HG03521 (cell line): ENCODE results near the gene KCNIP1.

Experiments used
- ATAC-seq: cut with Tn5 transposase; IDR thresholded peaks from one replicate; pipeline ENCODE4 v1.9.1; 2021; ENCODE audit warnings: mild to moderate bottlenecking, moderate library complexity; ENCODE audit not compliant: unreplicated experiment

Gene KCNIP1

GRCh38 chr5:170508036-170508435 is 4.2 kb downstream of the KCNIP1 start:
- ATAC-seq, result no peak

DNA sequence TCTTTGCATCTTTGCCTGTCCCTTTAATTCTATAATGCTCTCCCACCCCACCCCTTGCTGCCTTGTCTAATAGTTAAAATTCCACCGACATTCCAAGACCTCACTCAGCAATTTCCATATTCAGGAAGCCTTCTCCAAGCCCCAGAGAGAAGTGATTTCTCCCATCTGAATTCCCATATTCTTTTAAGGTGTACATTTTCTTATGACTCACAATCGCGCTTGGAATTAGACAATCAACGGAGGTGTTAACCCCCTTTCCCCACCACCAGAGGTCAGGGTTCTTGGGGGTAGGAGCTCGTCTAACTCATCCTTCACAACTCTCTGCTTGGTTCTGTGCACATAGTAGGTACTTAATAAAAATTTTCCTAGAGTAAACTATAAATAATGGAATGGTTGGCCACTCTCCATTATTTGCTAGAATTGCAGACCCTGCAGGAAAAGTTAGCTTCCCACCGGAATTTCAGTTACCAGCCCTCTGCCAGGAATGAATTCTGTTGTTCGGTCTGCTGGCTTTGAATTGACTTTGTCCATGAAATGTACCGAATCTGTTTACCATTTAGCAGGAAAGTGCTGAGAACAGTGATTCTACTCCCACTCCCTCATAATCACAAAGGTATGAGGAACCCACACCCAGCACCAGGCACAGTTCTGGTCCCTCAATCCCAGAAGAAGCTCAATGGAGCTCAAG is 5.0 kb downstream of the KCNIP1 start:
- no peak for ATAC-seq

GRCh38 chr5:170509348-170509660 is 5.5 kb downstream of the KCNIP1 start:
- no peak for ATAC-seq

GRCh38 chr5:170510126-170510525 is 6.3 kb downstream of the KCNIP1 start:
- no peak for ATAC-seq

GRCh38 chr5:170510559-170510958 is 6.7 kb downstream of the KCNIP1 start:
- no peak for ATAC-seq

DNA sequence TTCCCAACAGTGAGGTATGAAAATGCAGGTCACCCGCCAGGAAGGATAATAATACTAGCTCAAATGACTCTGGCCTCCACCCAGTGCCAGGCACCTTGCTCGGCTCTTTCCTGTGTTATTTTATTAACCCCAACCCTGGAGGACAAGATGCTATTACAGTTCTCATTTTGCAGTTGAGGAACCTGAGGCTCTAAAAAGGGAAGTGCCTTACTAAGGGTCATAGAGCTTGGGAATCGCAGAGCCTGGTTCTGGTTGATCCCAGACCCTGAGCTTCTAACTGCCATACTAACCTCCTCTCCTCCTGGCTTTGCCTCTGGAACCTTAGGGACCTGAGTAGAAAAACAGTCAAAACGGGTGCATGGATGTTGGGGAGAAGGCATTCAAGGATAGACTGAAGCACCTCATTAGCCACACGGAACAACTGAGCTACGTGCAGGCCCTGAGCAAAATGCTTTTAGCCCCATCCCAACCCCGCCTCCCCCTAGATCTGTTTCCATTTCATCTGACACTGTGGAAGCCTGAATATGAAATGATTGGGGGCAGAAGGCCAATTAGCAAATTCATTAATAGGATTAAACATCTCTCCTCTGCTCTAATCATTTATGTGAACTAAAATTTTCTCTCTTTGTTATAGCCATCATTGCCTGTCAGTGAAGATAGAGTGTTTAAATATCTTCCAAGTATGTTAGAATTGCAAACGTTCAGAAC is 7.9 kb downstream of the KCNIP1 start:
- no peak for ATAC-seq

- ATAC-seq, result no peak
These were observed 10.2 kb downstream of the KCNIP1 start for GRCh38 chr5:170513856-170514525.

DNA sequence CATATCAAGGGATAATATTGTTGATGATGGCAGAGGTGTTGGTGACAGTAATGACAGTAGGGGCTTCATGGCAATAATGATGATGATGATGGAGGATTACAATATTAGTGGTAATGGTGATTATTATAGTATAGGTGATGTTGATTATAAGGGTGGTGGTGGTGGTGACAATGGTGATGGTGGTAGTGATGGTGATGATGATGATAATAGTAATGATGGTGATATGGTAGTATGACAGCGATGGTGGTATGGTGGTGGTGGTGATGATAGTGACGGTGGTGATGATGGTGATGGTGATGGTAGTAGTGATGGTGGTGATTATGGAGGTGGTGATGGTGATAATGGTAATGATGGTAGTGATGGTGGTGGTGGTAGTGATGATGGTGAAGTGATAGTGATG is 13.6 kb downstream of the KCNIP1 start:
- no peak for ATAC-seq

DNA sequence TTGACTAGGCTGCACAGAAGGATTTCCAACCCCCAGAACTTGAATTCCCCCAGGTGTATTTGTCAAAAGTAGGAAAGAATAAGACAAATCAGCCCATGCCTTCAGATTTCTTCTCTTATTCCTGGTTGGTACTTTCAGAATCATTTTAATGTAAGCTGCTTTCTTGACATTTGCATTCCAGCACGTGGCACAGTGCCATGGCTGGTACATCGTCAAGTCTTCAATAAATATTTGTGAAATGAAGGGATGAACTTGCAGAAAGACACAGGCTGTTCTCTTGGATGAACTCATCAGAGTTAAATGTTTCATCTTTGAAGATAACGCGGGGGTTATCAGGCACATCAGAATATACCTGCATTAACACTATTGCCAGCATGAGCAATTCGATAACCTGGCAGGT is 14.5 kb downstream of the KCNIP1 start:
- no peak for ATAC-seq

GRCh38 chr5:170519549-170519948 is 15.7 kb downstream of the KCNIP1 start:
- ATAC-seq, result no peak

DNA sequence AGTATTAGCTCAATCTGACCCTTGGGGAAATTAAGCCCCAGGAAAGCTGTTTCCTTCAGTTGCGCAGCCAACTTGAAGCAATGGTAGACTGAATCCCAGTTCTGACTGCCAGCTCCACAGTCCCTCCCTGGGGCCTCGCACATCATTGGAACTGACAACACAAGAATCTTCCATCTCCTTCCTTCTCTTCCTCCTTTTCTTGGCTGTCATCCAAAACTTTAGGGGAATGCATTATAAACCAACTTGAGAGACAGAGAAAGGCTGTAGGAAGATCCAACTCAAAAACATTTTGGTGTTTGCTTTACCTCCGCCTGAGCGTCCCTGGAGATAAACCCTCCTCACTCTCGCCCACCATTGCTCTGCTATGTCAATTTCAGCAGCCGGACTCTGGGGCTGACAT is 16.6 kb downstream of the KCNIP1 start:
- no peak for ATAC-seq

DNA sequence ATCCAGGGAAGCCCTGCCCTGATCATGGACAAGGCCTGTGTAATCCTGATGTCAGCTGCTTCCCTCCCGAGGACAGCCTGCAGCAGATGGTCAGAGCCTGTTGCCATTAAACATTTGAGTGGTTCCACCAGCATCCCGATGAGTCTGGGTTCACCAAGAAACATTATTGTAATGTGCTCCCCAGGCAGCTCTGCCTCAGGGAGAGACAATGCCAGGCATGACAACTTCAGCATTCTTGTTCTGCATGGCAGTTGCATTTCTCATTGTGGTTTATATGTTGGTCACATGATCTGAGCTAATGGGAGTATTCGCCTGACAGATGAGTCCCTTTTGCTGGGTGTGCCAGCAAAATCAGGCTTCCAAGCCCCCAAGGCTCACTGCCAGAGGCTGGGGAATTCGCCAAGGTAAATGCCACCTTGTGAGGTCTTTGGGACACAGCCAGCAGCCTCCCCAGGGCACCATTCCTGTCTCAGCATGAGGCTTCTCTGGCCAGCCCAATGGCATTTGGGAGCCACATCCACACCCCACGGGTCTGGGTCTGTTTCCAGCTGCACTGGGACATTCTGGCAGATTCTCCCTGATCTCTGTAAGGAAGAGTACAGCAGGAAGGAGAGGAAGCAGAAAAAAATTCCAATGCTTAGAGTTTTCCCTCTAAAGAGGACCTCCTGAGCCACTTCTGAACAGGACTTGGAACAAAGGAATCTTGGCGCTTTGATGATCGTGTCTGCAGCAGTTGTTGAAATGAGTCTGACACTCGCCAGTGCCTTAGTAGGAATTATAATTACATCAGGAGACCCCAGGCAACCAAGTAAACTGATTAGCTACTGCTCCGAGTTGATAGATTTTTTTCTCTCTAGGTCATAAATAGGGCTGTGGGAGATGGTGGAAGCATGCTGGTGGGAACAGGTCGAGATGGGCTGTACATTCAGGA is 18.7 kb downstream of the KCNIP1 start:
- no peak for ATAC-seq

DNA sequence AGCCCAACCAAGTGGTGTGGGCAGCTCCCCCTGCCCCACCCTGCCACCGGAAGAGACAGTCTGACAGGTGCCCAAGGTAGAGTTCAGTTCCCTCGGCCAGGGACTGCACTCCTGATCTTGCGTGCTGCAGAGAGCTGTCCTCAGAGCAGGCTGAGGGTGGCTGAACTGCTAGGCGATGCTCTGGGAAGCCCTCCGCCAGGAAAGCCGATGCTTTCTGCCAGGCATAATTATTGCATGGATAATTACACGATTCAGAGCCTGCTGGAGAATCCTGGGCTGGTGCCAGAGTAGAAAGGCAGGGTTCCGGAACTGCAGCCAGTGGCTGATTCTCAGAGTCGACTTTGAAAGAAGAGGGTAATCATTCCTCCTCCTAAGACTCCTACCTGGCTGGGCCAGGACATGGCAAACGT is 19.3 kb downstream of the KCNIP1 start:
- no peak for ATAC-seq

DNA sequence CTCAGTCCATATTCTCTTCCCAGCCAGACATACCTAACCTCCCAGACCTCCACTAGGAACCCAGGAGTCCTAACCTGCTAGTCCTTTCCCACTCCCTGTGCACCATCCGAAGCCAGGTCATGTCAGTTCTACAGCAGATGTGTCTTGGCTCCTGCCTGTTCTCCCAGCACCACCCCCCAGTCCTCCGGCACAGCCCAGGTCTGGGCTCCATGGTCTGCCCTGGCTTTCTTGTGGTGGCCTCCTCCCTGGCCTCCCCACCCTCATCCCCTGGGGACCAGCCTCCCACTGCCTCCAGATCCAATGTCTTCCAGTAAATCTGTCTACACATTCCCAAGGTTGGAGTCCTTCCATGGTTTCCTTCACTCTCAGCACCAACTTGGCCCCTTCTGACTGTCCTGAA is 20.0 kb downstream of the KCNIP1 start:
- no peak for ATAC-seq

- no peak for ATAC-seq
These were observed 20.8 kb downstream of the KCNIP1 start for GRCh38 chr5:170524576-170524975.

DNA sequence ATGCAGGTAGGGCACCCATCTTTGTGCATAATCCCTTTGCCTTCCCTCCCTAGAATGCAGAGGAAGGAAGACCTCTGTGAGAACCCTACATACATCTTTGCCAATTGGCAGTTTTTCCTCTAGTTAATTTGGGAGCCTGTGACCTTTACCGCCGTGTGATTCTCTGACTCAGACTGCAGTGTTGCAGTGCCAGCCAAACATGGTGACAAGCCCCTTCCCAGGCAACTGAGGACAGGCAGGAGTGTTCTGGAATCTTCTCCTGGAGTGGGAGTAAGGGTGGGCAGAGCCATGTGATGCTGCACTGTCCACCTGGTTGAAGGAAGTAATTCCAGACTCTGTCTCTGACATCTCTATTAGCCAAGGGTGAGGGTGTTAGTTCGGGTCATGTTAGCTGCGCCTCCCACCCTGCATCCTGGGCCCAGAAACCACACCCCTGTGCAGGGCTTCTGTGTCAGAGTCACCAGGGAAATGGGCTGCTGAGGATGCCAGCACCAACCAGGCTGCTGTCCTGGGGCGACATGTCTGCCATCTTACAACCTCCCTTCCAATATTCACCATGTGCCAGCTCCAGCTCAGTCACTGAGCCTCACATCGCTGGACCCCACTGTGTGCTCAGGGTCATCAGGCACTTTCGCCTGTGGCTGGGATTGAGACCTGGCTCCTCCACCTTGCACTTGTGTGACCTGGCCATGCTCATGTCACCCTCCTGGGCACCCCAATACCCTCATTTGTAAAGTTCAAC is 21.8 kb downstream of the KCNIP1 start:
- no peak for ATAC-seq

DNA sequence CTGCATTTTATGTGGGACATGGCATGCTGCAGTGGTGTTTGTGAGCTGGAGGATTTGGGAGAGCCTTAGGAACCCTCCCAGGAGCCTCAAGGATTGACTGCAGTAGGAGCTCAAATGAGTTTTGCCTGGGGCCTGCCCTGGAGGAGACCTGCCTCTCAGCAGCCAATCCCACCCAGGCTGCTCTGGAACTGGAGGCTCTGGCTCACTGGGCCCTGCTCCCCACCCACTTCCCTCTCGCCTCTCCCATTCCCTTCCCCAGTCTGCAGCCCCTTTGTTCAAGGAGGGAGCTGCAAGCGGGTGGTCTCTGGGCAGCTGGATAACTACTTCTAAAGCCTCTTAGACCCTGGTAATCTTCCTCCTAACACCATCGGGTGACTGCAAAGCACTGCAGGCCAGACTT is 24.2 kb downstream of the KCNIP1 start:
- ATAC-seq, result no peak

DNA sequence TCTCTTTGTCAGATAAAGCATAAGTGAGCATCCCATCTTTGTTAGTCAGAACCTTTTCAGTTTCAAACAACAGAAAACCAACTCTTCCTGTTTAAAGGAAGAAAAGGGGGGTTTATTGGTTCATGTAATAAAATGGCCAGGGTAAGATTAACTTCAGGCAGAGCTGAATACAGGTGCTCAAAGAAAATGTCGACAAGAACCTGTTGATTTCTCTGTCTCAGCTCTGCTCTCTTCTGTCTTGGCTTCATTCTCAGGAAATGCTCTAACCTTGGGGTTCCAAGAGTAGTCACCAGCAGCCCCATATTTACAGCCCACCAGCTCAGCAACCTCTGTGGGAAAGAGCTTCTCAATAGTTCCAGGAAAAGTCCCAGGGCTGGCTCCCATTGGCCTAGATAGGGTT is 25.2 kb downstream of the KCNIP1 start:
- ATAC-seq, result no peak

- no peak for ATAC-seq
These were observed 29.1 kb downstream of the KCNIP1 start for GRCh38 chr5:170532935-170533334.

GRCh38 chr5:170533383-170533782 is 29.6 kb downstream of the KCNIP1 start:
- ATAC-seq, result no peak

DNA sequence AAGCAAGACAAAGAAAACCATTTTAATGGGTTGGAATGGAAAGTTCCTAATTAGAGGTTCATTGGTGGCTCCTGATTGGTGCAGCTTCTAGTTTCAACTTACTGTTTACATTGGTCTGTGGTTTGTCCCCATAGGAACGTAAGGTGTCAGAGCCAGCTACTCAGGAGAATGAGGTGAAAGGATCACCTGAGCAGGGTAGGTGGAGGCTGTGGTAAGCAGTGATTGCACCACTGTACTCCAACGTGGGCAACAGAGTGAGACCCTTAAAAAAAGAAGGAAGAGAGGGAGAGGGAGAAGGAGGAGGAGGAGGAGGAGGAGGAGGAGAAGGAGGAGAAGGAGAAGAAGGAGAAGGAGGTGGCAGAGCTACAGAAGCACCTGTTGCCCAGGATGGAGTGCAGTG is 30.4 kb downstream of the KCNIP1 start:
- ATAC-seq, result no peak
